ENCODE results near the gene HSCB. TPM values are rescaled to one million over a fixed set of nuclear protein-coding genes. Genes with fewer than 3 reads are reported as not detected.

Gene HSCB
- total RNA-seq, 1 experiment from 2014 or later = 21.2 TPM

GRCh38 chr22:28718044-28718443 is 23.8 kb upstream of the HSCB start:
- Histone ChIP-seq H3K23ac (ENCODE audit: insufficient read length, low read depth, low read length) (no peak overlapping the region), H3K4me1 (ENCODE audit: insufficient read depth, low read length) (no peaks in the 10 kb centered on the region), H3K9me3 (ENCODE audit: control insufficient read depth, low read depth, low read length) (no peaks in the 10 kb centered on the region), H3T11ph (ENCODE audit: low read length) (no peak overlapping the region), H3K27ac (ENCODE audit: insufficient read length, low read depth, low read length) (no peak overlapping the region), H4K5ac (ENCODE audit: insufficient read length, low read depth, low read length) (no peak overlapping the region), H3K18ac (ENCODE audit: insufficient read length, low read depth, low read length) (no peak overlapping the region), H2BK5ac (ENCODE audit: insufficient read length, low read length) (no peak overlapping the region), H2BK120ac (ENCODE audit: low read depth, low read length, poor library complexity, severe bottlenecking) (no peak overlapping the region), H2BK12ac (ENCODE audit: insufficient read length, low read depth, low read length) (no peak overlapping the region), H3K79me2 (ENCODE audit: insufficient read depth, low read length) (no peaks in the 10 kb centered on the region), H2AK5ac (ENCODE audit: insufficient read length, low read length) (no peak overlapping the region), H3K4ac (ENCODE audit: low read depth, low read length) (no peak overlapping the region), H3K56ac (ENCODE audit: insufficient read length, low read depth, low read length) (no peak overlapping the region), H3K9ac (ENCODE audit: extremely low read depth, insufficient read length, low read length) (no peak overlapping the region), H4K91ac (ENCODE audit: insufficient read length, low read depth, low read length) (no peak overlapping the region), H4K20me1 (ENCODE audit: control insufficient read depth, insufficient read depth, insufficient read length) (no peaks in the 10 kb centered on the region), H3K4me2 (ENCODE audit: insufficient read depth, insufficient read length, low read length) (no peak overlapping the region), H3K23me2 (ENCODE audit: insufficient read length, low read depth, low read length, poor library complexity, severe bottlenecking) (no peaks in the 10 kb centered on the region), H3K79me1 (ENCODE audit: insufficient read depth, low read depth, low read length, poor library complexity, severe bottlenecking) (peaks cover 3% of the 10 kb centered on the region), H2AFZ (ENCODE audit: low read length) (no peak overlapping the region), H3K27me3 (ENCODE audit: insufficient read depth, low read length) (no peaks in the 10 kb centered on the region), H2BK20ac (ENCODE audit: low read depth, low read length, poor library complexity, severe bottlenecking) (no peak overlapping the region), H2BK15ac (ENCODE audit: low read depth, low read length) (no peak overlapping the region), H3K14ac (ENCODE audit: insufficient read depth, low read length) (no peak overlapping the region), H4K8ac (replicated peaks; ENCODE audit: insufficient read length, low read depth, low read length) (no peak overlapping the region)
- DNase-seq = no peak
- no CpG with 5 or more reads among the region's 3 CpGs for WGBS (ENCODE audit: extremely low coverage, insufficient read length, low lambda C conversion rate)
- peaks cover 31 to 60% (median 45%) of the 10 kb centered on the region in 3 experiments for H3K36me3 Mint-ChIP-seq (ENCODE audit: insufficient read depth in 1 of 3, low read depth in 3 of 3)
- no peaks in the 10 kb centered on the region for H3K4me1 Mint-ChIP-seq
- no peak for TF ChIP-seq CTCF (conservative IDR thresholded peaks at IDR 0.05)
- H3K27me3 Mint-ChIP-seq (ENCODE audit: low read depth) = no peaks in the 10 kb centered on the region
- H3K27ac Mint-ChIP-seq = 0 out of 7 replicates have a peak overlapping the region, but pooled peaks of 1 of the 3 experiments have one; percentile 48
- H3K9me3 Mint-ChIP-seq = no peaks in the 10 kb centered on the region
- H3K4me3 Mint-ChIP-seq = no peak overlapping the region
